GM21723 (cell line): ENCODE data around the gene TMEM141.
A peak's percentile ranks its signal among the peaks of the same experiment; 100 is the strongest.
"Not testable (repeated sequence)": the region's sequence is repeated elsewhere in the genome, so short reads cannot be mapped to it uniquely, and the experiment has no call there.

ENCODE experiments used
- ATAC-seq: cut with Tn5 transposase; IDR thresholded peaks from one replicate; pipeline ENCODE4 v1.9.1; 2021; ENCODE audit warnings: mild to moderate bottlenecking, moderate library complexity; ENCODE audit not compliant: unreplicated experiment

Gene TMEM141

GRCh38 chr9:136831002-136831719 lies 40.0 kb downstream of the TMEM141 start:
- no peak for ATAC-seq

- no peak for ATAC-seq
These were observed 40.6 kb downstream of the TMEM141 start for GRCh38 chr9:136831720-136832104.

GRCh38 chr9:136832581-136832980 lies 41.4 kb downstream of the TMEM141 start:
- no peak for ATAC-seq

GRCh38 chr9:136833381-136834048 lies 42.4 kb downstream of the TMEM141 start:
- not testable (repeated sequence) for ATAC-seq

GRCh38 chr9:136835162-136835931 lies 44.2 kb downstream of the TMEM141 start:
- ATAC-seq, result no peak

GRCh38 chr9:136835932-136836904 lies 45.1 kb downstream of the TMEM141 start:
- ATAC-seq, result no peak

- no peak for ATAC-seq
These were observed 46.2 kb downstream of the TMEM141 start for GRCh38 chr9:136837146-136837855.

- ATAC-seq, result not testable (repeated sequence)
These were observed 46.7 kb downstream of the TMEM141 start for GRCh38 chr9:136837856-136838277.

GRCh38 chr9:136838314-136839228 lies 47.4 kb downstream of the TMEM141 start:
- no peak for ATAC-seq

GRCh38 chr9:136839229-136840139 lies 48.3 kb downstream of the TMEM141 start:
- ATAC-seq, result no peak

- no peak for ATAC-seq
These were observed 49.2 kb downstream of the TMEM141 start for GRCh38 chr9:136840140-136840876.

- ATAC-seq, result no peak
These were observed 49.9 kb downstream of the TMEM141 start for GRCh38 chr9:136840877-136841645.

GRCh38 chr9:136841646-136842379 lies 50.7 kb downstream of the TMEM141 start:
- not testable (repeated sequence) for ATAC-seq

- ATAC-seq, result peak; percentile 73
These were observed 51.3 kb downstream of the TMEM141 start, which contains the start of gene AJM1 for GRCh38 chr9:136842380-136842948. Gene AJM1 (plus strand): TSS chr9:136842478. CDS start chr9:136844415, 1,937 bp downstream.
